Measurements from ENCODE around the gene DUSP5.

- no peak for TF ChIP-seq CTCF (IDR thresholded peaks at IDR 0.05)
- TF ChIP-seq TCF7L2 (IDR thresholded peaks at IDR 0.05; ENCODE audit: low read depth, low read length), result no peak
Observed at GRCh38 chr10:110505130-110505770, 7.5 kb downstream of the DUSP5 start.
